SK-N-SH (cell line): ENCODE measurements around the gene C9orf72. TPM values are rescaled to one million over a fixed set of nuclear protein-coding genes. Genes with fewer than 3 reads are reported as not detected.

ENCODE experiments used
- CTCF ChIA-PET: fragments of 300-600, 350-600 bp; formaldehyde crosslinking; extraction: SDS; loops from one replicate; lab custom pipeline; 2021; lab: Yijun Ruan, JAX
- POLR2A ChIA-PET: fragments of 350-600 bp; sonication (Branson Sonifier 250); formaldehyde crosslinking; extraction: SDS; loops from one replicate; lab custom pipeline; 2020; ENCODE audit warnings: antibody characterized with exemption, inconsistent platforms; lab: Yijun Ruan, JAX
- DNase-seq: peaks from one replicate; pipeline ENCODE4 v3.0.0; 2012
- H2AFZ ChIP-seq: fragments of 200-600 bp; sonication (generic); 2 replicates; pipeline ENCODE4 v1.8.1; 2016; ENCODE audit warnings: antibody characterized with exemption, mild to moderate bottlenecking, low read depth
- H3F3A ChIP-seq: fragments of 200-600 bp; sonication (generic); replicated peaks from 2 replicates; pipeline ENCODE3; 2016; ENCODE audit warnings: antibody characterized with exemption, mild to moderate bottlenecking; ENCODE audit not compliant: insufficient read depth
- H3K27ac ChIP-seq, 2 experiments: fragments of 200-500 bp in 1 of 2; fragments of 200-600 bp in 1 of 2; sonication (Bioruptor generic) in 1 of 2; sonication (generic), shearing (Covaris generic) in 1 of 2; 2 replicates each; pipeline versions ENCODE4 v1.5.1 to v1.6.1; 2014 to 2016; ENCODE audit warnings: low read depth in 2 of 2, inconsistent platforms in 1 of 2, low read length in 1 of 2, mild to moderate bottlenecking in 1 of 2, mixed read lengths in 1 of 2
- H3K27me3 ChIP-seq: fragments of 200-600 bp; sonication (generic), shearing (Covaris generic); 2 replicates; pipeline ENCODE4 v1.6.1; 2016; ENCODE audit warnings: mixed run types; ENCODE audit not compliant: insufficient read depth
- H3K36me3 ChIP-seq, 2 experiments: fragments of 200-500 bp in 1 of 2; fragments of 200-600 bp in 1 of 2; sonication (Bioruptor generic) in 1 of 2; sonication (generic) in 1 of 2; replicated peaks in 1 of 2; 2 replicates each; pipeline versions ENCODE3 to v1.5.1; 2014 to 2016; ENCODE audit warnings: low read length in 1 of 2, mild to moderate bottlenecking in 1 of 2; ENCODE audit not compliant: insufficient read depth in 2 of 2, control insufficient read depth in 1 of 2
- H3K4me1 ChIP-seq, 2 experiments: fragments of 200-500 bp in 1 of 2; fragments of 200-600 bp in 1 of 2; sonication (Bioruptor generic) in 1 of 2; sonication (generic), shearing (Covaris generic) in 1 of 2; 2 replicates each; pipeline versions ENCODE4 v1.5.1 to v1.6.1; 2014 to 2016; ENCODE audit warnings: low read depth in 1 of 2, low read length in 1 of 2, mixed run types in 1 of 2; ENCODE audit not compliant: insufficient read depth in 2 of 2, control insufficient read depth in 1 of 2
- H3K4me2 ChIP-seq: fragments of 200-600 bp; sonication (generic), shearing (Covaris generic); 2 replicates; pipeline ENCODE4 v1.6.1; 2017; ENCODE audit warnings: mixed run types
- H3K4me3 ChIP-seq, 2 experiments: fragments of 200-500 bp in 1 of 2; fragments of 200-600 bp in 1 of 2; sonication (Bioruptor generic) in 1 of 2; sonication (generic), shearing (Covaris generic) in 1 of 2; 2 replicates each; pipeline versions ENCODE4 v1.5.1 to v1.8.1; 2014 to 2016; ENCODE audit warnings: low read depth in 2 of 2, inconsistent platforms in 1 of 2, low read length in 1 of 2, mild to moderate bottlenecking in 1 of 2, mixed read lengths in 1 of 2, moderate library complexity in 1 of 2
- H3K79me2 ChIP-seq: fragments of 200-600 bp; sonication (generic); 2 replicates; pipeline ENCODE4 v1.8.1; 2017; ENCODE audit warnings: mild to moderate bottlenecking; ENCODE audit not compliant: insufficient read depth
- H3K9ac ChIP-seq: fragments of 200-600 bp; sonication (generic); 2 replicates; pipeline ENCODE4 v1.6.1; 2017; ENCODE audit warnings: mixed run types
- H3K9me2 ChIP-seq: fragments of 200-600 bp; sonication (generic); 2 replicates; pipeline ENCODE4 v1.6.1; 2017; ENCODE audit warnings: mixed run types
- H3K9me3 ChIP-seq: fragments of 200-600 bp; sonication (generic); 2 replicates; pipeline ENCODE4 v1.6.1; 2017; ENCODE audit warnings: mixed run types, mild to moderate bottlenecking, moderate library complexity
- H4K20me1 ChIP-seq: fragments of 200-600 bp; sonication (generic); 2 replicates; pipeline ENCODE4 v1.6.1; 2017; ENCODE audit warnings: mild to moderate bottlenecking, mixed run types; ENCODE audit not compliant: insufficient read depth
- CHD2 ChIP-seq: fragments of 150-350 bp; IDR thresholded peaks from 2 replicates; pipeline ENCODE4 v1.6.1; 2018; ENCODE audit warnings: low read length; ENCODE audit not compliant: partially characterized antibody
- FOSL2 ChIP-seq: IDR thresholded peaks from 2 replicates; pipeline ENCODE4 v1.4.0; 2012; ENCODE audit warnings: low read depth, mild to moderate bottlenecking, moderate library complexity, borderline replicate concordance
- FOXJ3 ChIP-seq: sonication (generic); formaldehyde crosslinking; IDR thresholded peaks from 2 replicates; pipeline ENCODE4 v1.5.1; 2020; ENCODE audit warnings: mild to moderate bottlenecking, missing genetic modification reagents
- GABPA ChIP-seq: IDR thresholded peaks from 2 replicates; pipeline ENCODE4 v1.4.0; 2012; ENCODE audit warnings: low read depth, mild to moderate bottlenecking
- IRF3 ChIP-seq: fragments of 150-350 bp; IDR thresholded peaks from 2 replicates; pipeline ENCODE4 v1.6.1; 2016; ENCODE audit warnings: mild to moderate bottlenecking, low read depth, low read length
- JUND ChIP-seq: IDR thresholded peaks from 2 replicates; pipeline ENCODE4 v1.4.0; 2012
- MEF2A ChIP-seq: IDR thresholded peaks from 2 replicates; pipeline ENCODE4 v1.4.0; 2012; ENCODE audit warnings: low read depth, borderline replicate concordance
- MXI1 ChIP-seq: IDR thresholded peaks from 2 replicates; pipeline ENCODE4 v1.6.1; 2012; ENCODE audit warnings: mild to moderate bottlenecking, low read depth, low read length, improper control_type of control experiment
- NFIC ChIP-seq: IDR thresholded peaks from 2 replicates; pipeline ENCODE4 v1.4.0; 2012; ENCODE audit warnings: borderline replicate concordance
- PBX3 ChIP-seq: IDR thresholded peaks from 2 replicates; pipeline ENCODE4; 2012
- RAD21 ChIP-seq: IDR thresholded peaks from 2 replicates; pipeline ENCODE4 v1.6.1; 2012; ENCODE audit warnings: mild to moderate bottlenecking, low read length
- REST ChIP-seq: IDR thresholded peaks from 2 replicates; pipeline ENCODE4 v1.6.1; 2012; ENCODE audit warnings: mild to moderate bottlenecking, low read depth, low read length, moderate library complexity
- SIN3A ChIP-seq: IDR thresholded peaks from 2 replicates; pipeline ENCODE4 v1.6.1; 2012; ENCODE audit warnings: low read depth, mild to moderate bottlenecking, low read length, moderate library complexity, borderline replicate concordance
- TAF1 ChIP-seq: IDR thresholded peaks from 2 replicates; pipeline ENCODE4 v1.6.1; 2012; ENCODE audit warnings: low read depth, mild to moderate bottlenecking, low read length, moderate library complexity, borderline replicate concordance
- WGBS: methylation state at CpG from one replicate; pipeline ENCODE4 v1.1.6; 2017; ENCODE audit warnings: low lambda C conversion rate; 5-methylcytosine and 5-hydroxymethylcytosine counted together
- polyA plus RNA-seq, 3 experiments: library from polyadenylated mRNA; depleted of rRNA; stranded (reverse); fragments of >200 nt; gene quantifications; 2 replicates each; pipeline ENCODE4 v1.2.3, GENCODE V29; 2012

The C9orf72 gene
- polyA plus RNA-seq, 1 of the 3 experiments (the other 2 are of a cell fraction): 4.0 TPM

- POLR2A ChIA-PET: no interaction called here
- CTCF ChIA-PET: interaction anchor here (0.7 to 1.8 kb wide), 4 partner anchors 12 to 201 kb away, joined by 3 to 5 read pairs (median 3); no protein-coding TSS in a partner anchor
Measured at GRCh38 chr9:27534131-27534530, 39.1 kb downstream of the C9orf72 start.

More at GRCh38 chr9:27534131-27534530, 39.1 kb downstream of the C9orf72 start:
- H3F3A ChIP-seq: no peaks in the 10 kb centered on the region
- H3K9ac ChIP-seq: no peak overlapping the region
- 88% methylated on average over 4 of the region's 4 CpGs for WGBS
- no peaks in the 10 kb centered on the region for H3K27me3 ChIP-seq
- no peaks in the 10 kb centered on the region for H3K36me3 ChIP-seq
- no peak for DNase-seq
- no peak overlapping the region for H3K4me2 ChIP-seq
- H3K4me1 ChIP-seq: peaks cover 0 to 4% of the 10 kb centered on the region in 2 experiments; a peak in 1 of 4 replicates
- no peaks in the 10 kb centered on the region for H4K20me1 ChIP-seq
- no peaks in the 10 kb centered on the region for H3K9me3 ChIP-seq
- no peak overlapping the region for H3K4me3 ChIP-seq
- H2AFZ ChIP-seq: no peak overlapping the region
- no peaks in the 10 kb centered on the region for H3K79me2 ChIP-seq
- TF ChIP-seq REST: no peak
- no peak for TF ChIP-seq FOSL2
- no peak for TF ChIP-seq RAD21
- TF ChIP-seq FOXJ3 (CRISPR knock-in tag): no peak
- TF ChIP-seq IRF3: no peak
- TF ChIP-seq GABPA: no peak
- TF ChIP-seq NFIC: no peak
- TF ChIP-seq SIN3A: no peak
- no peak for TF ChIP-seq CHD2
- no peak for TF ChIP-seq MEF2A
- TF ChIP-seq JUND: no peak
- no peak for TF ChIP-seq PBX3
- TF ChIP-seq TAF1: no peak
- TF ChIP-seq MXI1: no peak
- H3K9me2 ChIP-seq: no peaks in the 10 kb centered on the region
- H3K27ac ChIP-seq: no peak overlapping the region
